Colon (tissue), 2 donors: ENCODE results near the gene CA10.

Experiments
- FAIRE-seq: peaks from 2 replicates; lab custom pipeline; 2012; peaks lifted over from hg19 to GRCh38; lab: Jason Lieb, UNC
- donor health status: control.
- donor health status: control.

Gene CA10

GRCh38 chr17:51724043-51724580, 434.4 kb downstream of the CA10 start:
- FAIRE-seq, result no peak

GRCh38 chr17:51722994-51723393, 435.5 kb downstream of the CA10 start:
- no peak for FAIRE-seq

- FAIRE-seq, result no peak
Measured at GRCh38 chr17:51721730-51722129, 436.8 kb downstream of the CA10 start.

GRCh38 chr17:51720439-51720838, 438.1 kb downstream of the CA10 start:
- FAIRE-seq, result no peak

- no peak for FAIRE-seq
Measured at GRCh38 chr17:51718983-51719382, 439.5 kb downstream of the CA10 start.

GRCh38 chr17:51711581-51711980, 446.9 kb downstream of the CA10 start:
- no peak for FAIRE-seq

- FAIRE-seq, result no peak
Measured at GRCh38 chr17:51710634-51710979, 447.9 kb downstream of the CA10 start.

- no peak for FAIRE-seq
Measured at GRCh38 chr17:51709694-51710633, 448.6 kb downstream of the CA10 start.

GRCh38 chr17:51707216-51707615, 451.3 kb downstream of the CA10 start:
- no peak for FAIRE-seq

- FAIRE-seq, result no peak
Measured at GRCh38 chr17:51706093-51706492, 452.4 kb downstream of the CA10 start.

GRCh38 chr17:51703361-51704341, 454.9 kb downstream of the CA10 start:
- FAIRE-seq, result no peak

- no peak for FAIRE-seq
Measured at GRCh38 chr17:51702963-51703360, 455.6 kb downstream of the CA10 start.

- FAIRE-seq, result no peak
Measured at GRCh38 chr17:51701501-51701900, 457.0 kb downstream of the CA10 start.

- no peak for FAIRE-seq
Measured at GRCh38 chr17:51700011-51700760, 458.3 kb downstream of the CA10 start.

GRCh38 chr17:51699303-51699702, 459.2 kb downstream of the CA10 start:
- no peak for FAIRE-seq

- FAIRE-seq, result no peak
Measured at GRCh38 chr17:51692917-51693316, 465.6 kb downstream of the CA10 start.

GRCh38 chr17:51687887-51688286, 470.6 kb downstream of the CA10 start:
- FAIRE-seq, result no peak

GRCh38 chr17:51685287-51685909, 473.1 kb downstream of the CA10 start:
- FAIRE-seq, result no peak

- no peak for FAIRE-seq
Measured at GRCh38 chr17:51684214-51684613, 474.3 kb downstream of the CA10 start.

GRCh38 chr17:51683291-51683690, 475.2 kb downstream of the CA10 start:
- no peak for FAIRE-seq

GRCh38 chr17:51682115-51682514, 476.4 kb downstream of the CA10 start:
- FAIRE-seq, result no peak
